Stimulated activated CD4-positive, alpha-beta T cell treated with anti-CD3 and anti-CD28 coated beads, TNF-alpha, amount 100 ng/mL, for 24 hours (primary cell): ENCODE measurements around the gene MAEA.
"Not testable (repeated sequence)": the region's sequence is repeated elsewhere in the genome, so short reads cannot be mapped to it uniquely, and the experiment has no call there.

Experiments
- DNase-seq, 3 experiments: peaks; one replicate each; pipeline ENCODE4 v3.0.0-alpha.2; 2020; ENCODE audit warnings: low read depth in 3 of 3

MAEA gene

GRCh38 chr4:1367230-1367935, 77.7 kb downstream of the MAEA start:
- no peak for DNase-seq

DNA sequence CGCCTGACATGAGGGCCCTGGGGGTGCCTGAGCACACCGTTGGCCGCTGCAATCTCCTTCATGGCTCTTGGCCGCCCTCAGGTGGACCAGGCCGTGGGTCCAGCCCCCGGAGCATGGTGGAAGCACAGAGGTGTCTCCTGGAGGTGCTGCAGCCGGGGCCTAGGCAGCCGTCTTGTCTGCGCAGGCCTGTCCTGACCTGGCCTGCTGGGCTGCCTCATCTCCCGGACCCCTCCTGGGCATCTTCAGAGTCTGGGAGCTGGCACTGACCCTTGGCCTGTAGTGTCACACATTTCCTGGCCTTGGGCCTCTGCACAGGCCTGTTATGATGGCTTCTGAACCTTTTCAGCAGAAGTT, 78.2 kb downstream of the MAEA start:
- DNase-seq = no peak

DNA sequence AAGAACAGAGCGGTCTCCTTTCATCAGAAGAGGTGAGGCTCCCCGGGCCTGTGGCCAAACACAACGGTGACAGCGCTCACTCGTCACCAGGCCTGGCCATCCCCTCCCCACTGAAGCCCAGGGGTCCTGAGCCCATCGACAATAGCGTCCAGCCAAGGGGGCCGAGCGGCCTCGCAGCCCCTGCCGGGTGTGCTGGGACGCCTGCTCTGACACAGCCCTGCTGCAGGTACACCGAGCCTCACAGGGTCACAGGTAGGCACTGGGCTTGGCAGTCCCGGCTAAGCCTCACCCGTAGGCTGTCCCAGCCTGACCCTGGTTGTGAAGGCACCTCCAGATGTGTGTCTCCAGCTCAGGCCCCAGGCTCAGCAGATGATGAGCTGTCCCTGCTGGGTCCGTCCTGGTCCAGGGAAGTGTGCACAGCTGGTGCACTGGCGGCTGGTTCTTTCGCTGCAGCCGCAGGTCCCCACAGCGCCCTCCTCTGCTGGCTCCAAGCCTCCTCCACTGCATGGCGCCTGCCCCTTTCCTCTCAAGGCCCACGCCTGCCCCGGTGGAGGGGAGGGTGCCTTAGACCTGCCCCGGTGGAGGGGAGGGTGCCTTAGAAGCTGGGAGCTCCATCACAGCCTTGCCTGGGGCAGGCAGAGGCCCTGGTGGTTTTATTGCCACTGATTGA, 78.9 kb downstream of the MAEA start:
- no peak for DNase-seq

GRCh38 chr4:1369091-1369450, 79.4 kb downstream of the MAEA start:
- DNase-seq = no peak

DNA sequence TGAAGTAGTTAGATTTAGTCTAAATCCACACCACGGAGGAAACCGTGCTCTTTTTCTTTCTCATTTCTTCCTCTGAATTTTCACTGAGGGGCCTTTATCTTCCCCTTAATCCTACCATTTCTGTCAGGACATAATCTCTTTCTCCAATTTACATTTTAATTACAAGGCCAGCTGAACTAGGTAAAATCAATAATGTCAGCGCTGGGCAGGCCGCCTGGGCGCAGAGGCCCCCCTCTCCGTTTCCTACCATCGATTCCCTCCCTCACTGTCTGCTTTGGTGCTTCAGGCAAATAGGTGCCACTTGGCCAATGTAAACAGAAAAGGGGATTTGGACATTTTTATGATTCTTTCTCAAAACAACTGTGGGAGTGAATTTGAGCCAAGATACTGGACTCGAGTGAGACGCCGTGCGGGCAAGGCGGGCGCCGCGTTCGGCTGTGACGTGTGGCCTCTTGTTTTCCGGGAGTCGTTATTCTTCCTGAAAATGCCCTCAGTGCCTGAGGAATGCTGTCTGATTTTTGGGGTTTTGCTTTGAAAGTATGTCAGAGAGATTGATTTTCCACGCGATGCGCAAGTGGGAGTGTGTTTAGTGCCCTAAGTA, 79.9 kb downstream of the MAEA start:
- DNase-seq = no peak

GRCh38 chr4:1370321-1371124, 80.8 kb downstream of the MAEA start:
- no peak for DNase-seq

GRCh38 chr4:1371176-1372165, 81.8 kb downstream of the MAEA start:
- no peak for DNase-seq

- not testable (repeated sequence) for DNase-seq
These were observed 82.9 kb downstream of the MAEA start for GRCh38 chr4:1372576-1372975.

GRCh38 chr4:1373892-1374705, 84.4 kb downstream of the MAEA start:
- DNase-seq = no peak

DNA sequence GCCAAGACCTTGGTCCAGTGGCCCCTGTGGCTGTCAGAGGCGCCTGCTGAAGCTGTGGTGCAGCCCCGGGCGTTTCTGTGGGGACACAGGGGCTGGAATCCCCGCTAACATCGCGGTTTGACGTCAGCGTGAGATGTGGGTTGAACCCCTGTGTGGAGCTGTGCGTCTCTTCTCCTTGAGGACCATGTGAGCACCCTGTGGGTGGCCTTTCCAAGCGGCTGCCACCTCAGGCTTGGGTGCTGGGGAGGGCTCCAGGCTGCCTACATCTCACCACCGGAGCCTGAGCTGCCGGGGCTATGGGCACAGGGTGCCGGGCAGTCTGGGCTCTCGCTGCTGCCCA, 85.0 kb downstream of the MAEA start:
- no peak for DNase-seq

DNA sequence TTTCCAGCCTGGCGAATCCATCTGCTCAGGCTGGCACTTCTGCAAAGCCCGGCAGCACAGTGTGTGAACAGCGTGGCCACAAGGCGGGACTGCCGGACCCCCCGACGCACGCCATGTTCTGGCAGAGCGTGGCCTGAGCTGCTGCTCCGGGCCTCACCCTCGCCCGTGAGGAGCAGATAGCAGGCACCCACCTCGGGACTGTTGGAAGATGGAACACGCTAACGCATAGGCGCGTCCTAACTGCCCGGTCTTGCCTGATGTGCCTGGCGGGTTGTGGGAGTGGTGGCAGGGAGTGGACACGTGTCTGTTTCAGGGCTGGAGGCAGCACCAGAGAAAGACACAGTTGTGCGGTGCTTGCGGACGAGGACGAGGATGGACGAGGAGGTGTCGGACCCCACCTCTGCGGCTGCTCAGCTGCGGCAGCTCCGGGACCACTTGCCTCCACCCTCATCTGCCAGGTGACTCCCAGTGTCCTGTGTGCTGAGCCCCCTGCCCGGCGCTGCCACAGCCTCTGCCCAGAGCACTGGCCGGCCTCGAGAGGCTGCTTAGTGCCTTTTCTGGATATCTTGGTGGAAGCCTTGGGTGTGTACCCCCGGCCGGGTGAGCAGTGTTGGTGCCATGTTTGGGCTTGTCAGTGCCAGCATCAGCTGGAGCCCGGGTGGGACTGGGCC, 85.5 kb downstream of the MAEA start:
- no peak for DNase-seq

GRCh38 chr4:1375761-1376322, 86.2 kb downstream of the MAEA start:
- no peak for DNase-seq

GRCh38 chr4:1376391-1376840, 86.7 kb downstream of the MAEA start:
- no peak for DNase-seq

- no peak for DNase-seq
These were observed 87.3 kb downstream of the MAEA start for GRCh38 chr4:1376841-1377605.

GRCh38 chr4:1377606-1378261, 88.0 kb downstream of the MAEA start:
- no peak for DNase-seq

DNA sequence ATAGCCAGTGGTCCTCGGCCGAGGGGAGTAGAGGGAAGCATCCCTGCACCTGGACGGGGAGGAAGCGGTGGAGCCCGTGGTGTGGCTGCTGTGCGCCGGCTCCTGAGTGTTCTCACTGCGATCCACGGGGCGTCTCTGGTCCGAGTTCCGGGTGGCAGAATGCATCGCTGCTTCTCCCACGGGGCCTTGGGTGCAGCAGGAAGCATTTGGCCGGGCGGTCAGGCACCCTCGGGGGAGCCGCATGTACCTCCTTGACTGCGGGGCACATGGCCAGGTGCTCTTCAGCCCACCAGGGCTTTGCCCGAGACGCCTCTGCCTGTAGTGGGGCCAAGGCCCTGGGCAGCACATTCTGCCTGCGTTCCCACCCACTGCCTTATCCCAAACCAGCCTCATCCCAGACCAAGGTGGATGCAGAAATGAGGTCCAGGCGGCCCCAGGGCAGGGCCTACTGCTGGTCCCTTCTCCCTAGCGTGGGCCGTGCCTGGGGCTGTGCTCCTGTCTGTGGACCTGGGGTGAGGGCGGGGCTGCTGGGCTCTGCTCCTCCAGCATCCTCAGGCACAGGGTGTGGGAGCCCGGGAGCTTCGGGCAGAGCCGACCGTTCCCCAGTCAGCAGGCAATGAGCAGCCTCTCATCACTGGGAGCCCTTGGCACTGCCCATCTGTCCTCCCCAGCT, 89.0 kb downstream of the MAEA start:
- DNase-seq = no peak

- DNase-seq = no peak
These were observed 89.7 kb downstream of the MAEA start for GRCh38 chr4:1379351-1379781.
